ENCODE data around the gene PEX13. TPM values are rescaled to one million over a fixed set of nuclear protein-coding genes. Genes with fewer than 3 reads are reported as not detected.

Gene PEX13
- total and polyA plus RNA-seq, 10 of the 15 experiments (the other 5 are each of a cell fraction or from before 2014, with no cell fraction given) = 2.6 to 27.6 (median 17.8) TPM

GRCh38 chr2:61045226-61045625 is 27.7 kb downstream of the PEX13 start:
- H3K9me3 ChIP-seq (replicated peaks; ENCODE audit: control insufficient read depth, insufficient read depth, low read length) = peaks cover 6% of the 10 kb centered on the region; the same call in 2 of the 3 replicates
- no peaks in the 10 kb centered on the region for H4K20me1 ChIP-seq (ENCODE audit: control insufficient read depth, insufficient read depth)
- H3K4me3 ChIP-seq = no peak overlapping the region
- ChIA-PET SMC1A (ENCODE audit: uncharacterized antibody, unreplicated experiment) (no interaction called here), CTCF (no interaction called here), POLR2A (no interaction called here), RAD21 (ENCODE audit: unreplicated experiment) (no interaction called here)
- H3K27ac ChIP-seq (ENCODE audit: control insufficient read depth, insufficient read depth) = no peak overlapping the region
- H3K4me2 ChIP-seq (ENCODE audit: control insufficient read depth, insufficient read depth) = no peak overlapping the region
- intact Hi-C loops (cut with micrococcal nuclease; ENCODE audit: unreplicated experiment) (no loop called here), in situ Hi-C loops (cut with MboI) (no loop called here)
- DNase-seq (ENCODE audit: low read depth, low spot score) = no peak
- no peaks in the 10 kb centered on the region for H3K79me2 ChIP-seq (ENCODE audit: control insufficient read depth, insufficient read depth, low read length)
- WGBS (ENCODE audit: insufficient coverage, insufficient replicate concordance, low lambda C conversion rate, missing lambda C conversion rate) = 96% methylated on average over 2 of the region's 2 CpGs
- FAIRE-seq = no peak
- H2AFZ ChIP-seq (ENCODE audit: control insufficient read depth, low read depth, low read length) = no peak overlapping the region
- no peaks in the 10 kb centered on the region; the same call in 1 of the 2 replicates for H3K4me1 ChIP-seq (ENCODE audit: control insufficient read depth, insufficient read depth, low read length)
- H3K36me3 ChIP-seq (ENCODE audit: control insufficient read depth in 2 of 2, insufficient read depth in 2 of 2, low read length in 1 of 2) = peaks cover 0 to 4% of the 10 kb centered on the region in 2 experiments; a peak in 1 of 4 replicates
- no peaks in the 10 kb centered on the region for H3K27me3 ChIP-seq (replicated peaks in 1 of 2; ENCODE audit: control insufficient read depth in 2 of 2, insufficient read depth in 2 of 2, low read length in 1 of 2)
- BruUV-seq (replicated peaks) = no TSS peak
- no peak overlapping the region for H3K9ac ChIP-seq (ENCODE audit: control insufficient read depth, insufficient read depth, low read length)
- ATAC-seq = no peak
- TF ChIP-seq MTA2 (IDR thresholded peaks at IDR 0.05; ENCODE audit: low read depth) (no peak), ZNF592 (IDR thresholded peaks at IDR 0.05) (no peak), EGR1 (IDR thresholded peaks at IDR 0.05; ENCODE audit: borderline replicate concordance in 1 of 2, low read depth in 2 of 2, low read length in 2 of 2) (no peak), IKZF1 (conservative IDR thresholded peaks at IDR 0.05) (no peak), ESRRA (IDR thresholded peaks at IDR 0.05; ENCODE audit: low read length) (no peak), E2F8 (IDR thresholded peaks at IDR 0.05; ENCODE audit: low read depth, partially characterized antibody) (no peak), NFXL1 (IDR thresholded peaks at IDR 0.05; ENCODE audit: borderline replicate concordance) (no peak), NFYB (IDR thresholded peaks at IDR 0.05; ENCODE audit: insufficient read depth, low read depth, low read length) (no peak), E4F1 (IDR thresholded peaks at IDR 0.05; ENCODE audit: borderline replicate concordance, partially characterized antibody) (no peak), LARP7 (IDR thresholded peaks at IDR 0.05) (no peak), CHD1 (IDR thresholded peaks at IDR 0.05; ENCODE audit: low read depth, low read length) (no peak), ATF7 (IDR thresholded peaks at IDR 0.05; ENCODE audit: low read depth) (no peak), HSF1 (IDR thresholded peaks at IDR 0.05; ENCODE audit: low read depth, low read length) (no peak), BRCA1 (IDR thresholded peaks at IDR 0.05; ENCODE audit: low read depth, low read length) (no peak)

Data from GM12878 (cell line).